HepG2 (cell line): Measurements from ENCODE around the gene PLK2. TPM values are rescaled to one million over a fixed set of nuclear protein-coding genes. Genes with fewer than 3 reads are reported as not detected.

Experiments used
- ETS1 ChIP-seq: sonication (generic); formaldehyde crosslinking; IDR thresholded peaks from 2 replicates; pipeline ENCODE4 v1.4.0; 2020; ENCODE audit warnings: missing genetic modification reagents
- JUND ChIP-seq: sonication (generic); formaldehyde crosslinking; IDR thresholded peaks from 2 replicates; pipeline ENCODE4 v1.8.0; 2022; ENCODE audit warnings: mild to moderate bottlenecking, missing genetic modification reagents
- MXD4 ChIP-seq: IDR thresholded peaks from 2 replicates; pipeline ENCODE4 v1.6.1; 2016; ENCODE audit warnings: mild to moderate bottlenecking, missing biosample characterization, missing genetic modification reagents
- SRSF1 ChIP-seq: fragments of 200-400 bp; formaldehyde crosslinking; optimal IDR thresholded peaks from 2 replicates; pipeline ENCODE3; 2017; ENCODE audit warnings: mild to moderate bottlenecking, low read depth, low read length, moderate library complexity
- TGIF2 ChIP-seq: IDR thresholded peaks from 2 replicates; pipeline ENCODE4 v1.6.1; 2016; ENCODE audit warnings: control low read depth, missing compliant biosample characterization
- THRA ChIP-seq: sonication (generic); formaldehyde crosslinking; IDR thresholded peaks from 2 replicates; pipeline ENCODE4 v1.4.0; 2020; ENCODE audit warnings: missing genetic modification reagents, borderline replicate concordance
- ZBTB21 ChIP-seq: sonication (generic); formaldehyde crosslinking; IDR thresholded peaks from 2 replicates; pipeline ENCODE4 v1.4.0; 2020; ENCODE audit warnings: missing genetic modification reagents
- ZFP37 ChIP-seq: sonication (generic); formaldehyde crosslinking; IDR thresholded peaks from 2 replicates; pipeline ENCODE4 v1.4.0; 2020; ENCODE audit warnings: missing genetic modification reagents, borderline replicate concordance
- ZKSCAN1 ChIP-seq: fragments of 150-350 bp; IDR thresholded peaks from 2 replicates; pipeline ENCODE4 v1.6.1; 2014; ENCODE audit warnings: low read length
- ZNF205 ChIP-seq: IDR thresholded peaks from 2 replicates; pipeline ENCODE4 v1.6.1; 2018; ENCODE audit warnings: missing biosample characterization, missing genetic modification reagents
- ZNF691 ChIP-seq: sonication (generic); formaldehyde crosslinking; IDR thresholded peaks from 2 replicates; pipeline ENCODE4 v1.4.0; 2020; ENCODE audit warnings: missing genetic modification reagents, low read depth, mild to moderate bottlenecking, borderline replicate concordance
- polyA plus RNA-seq, 8 experiments: library from polyadenylated mRNA; depleted of rRNA in 3 of 8; stranded (reverse) in 7 of 8; unstranded in 1 of 8; fragments of >200 nt; fragmentation: Illumina TruSeq in 4 of 8; extraction: Trizol in 4 of 8; gene quantifications; 2 replicates each; pipeline versions ENCODE4 v1.2.1 to v1.2.3, GENCODE V29; 2011 to 2016; ENCODE audit warnings: low read depth in 4 of 8, missing spikeins in 1 of 8, mixed read lengths in 1 of 8; ENCODE audit not compliant: insufficient read depth in 1 of 8
- total RNA-seq, 5 experiments: library from RNA; depleted of rRNA; stranded (reverse); fragments of >200 nt; fragmentation: Illumina TruSeq; extraction: Trizol; gene quantifications; 2 replicates each; pipeline ENCODE4 v1.2.3, GENCODE V29; 2016; ENCODE audit warnings: low read depth in 1 of 5
- TF ChIP-seq, protein P1 (sequence below): sonication (generic); formaldehyde crosslinking; IDR thresholded peaks from 2 replicates; pipeline ENCODE4 v1.5.0; 2020; ENCODE audit warnings: mild to moderate bottlenecking, missing genetic modification reagents, borderline replicate concordance
- TF ChIP-seq, protein P2 (sequence below): sonication (generic); formaldehyde crosslinking; IDR thresholded peaks from 2 replicates; pipeline ENCODE4 v1.5.0; 2020; ENCODE audit warnings: mild to moderate bottlenecking, missing genetic modification reagents

The PLK2 gene
- total and polyA plus RNA-seq, 2 of the 13 experiments (the other 11 are each of a cell fraction or from before 2014, with no cell fraction given): 9.6 to 29.6 TPM

DNA sequence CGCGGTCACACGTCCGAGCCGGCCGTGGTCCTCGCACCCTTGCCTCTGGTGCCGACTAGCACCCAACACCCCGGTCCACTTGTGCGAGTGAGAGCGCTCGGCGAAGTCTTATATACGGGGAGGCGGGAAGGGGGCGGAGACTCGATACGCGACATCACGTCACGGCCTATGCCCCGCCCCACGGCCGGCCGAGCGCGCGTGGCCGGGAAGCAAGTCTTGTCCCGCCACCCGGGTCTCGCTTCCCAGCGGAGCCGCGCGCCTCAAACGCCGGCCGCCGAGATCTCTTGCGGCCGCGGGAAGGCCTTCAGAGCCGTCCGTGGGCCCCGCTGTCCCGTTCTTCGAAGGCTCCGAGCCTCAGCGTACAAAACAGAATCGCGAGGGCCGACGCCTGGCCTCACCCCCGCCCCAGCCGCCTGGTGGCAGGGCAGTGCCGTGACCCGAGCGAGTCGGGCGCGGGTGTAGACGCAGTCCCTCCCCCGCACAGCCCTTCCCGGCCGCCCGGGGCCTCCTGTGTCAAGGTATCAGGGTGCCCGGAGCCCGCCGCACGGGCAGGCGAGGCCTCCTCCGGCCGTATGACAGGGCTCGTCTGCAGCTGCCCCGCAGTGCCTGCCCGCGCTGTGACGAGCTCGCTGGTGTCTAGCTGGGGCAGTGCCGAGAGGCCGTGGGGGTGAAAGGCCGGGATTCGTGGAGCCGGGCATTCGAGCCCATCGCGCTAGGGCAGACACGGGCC, at the start of gene PLK2 (continued):
- TF ChIP-seq, protein P1, sequence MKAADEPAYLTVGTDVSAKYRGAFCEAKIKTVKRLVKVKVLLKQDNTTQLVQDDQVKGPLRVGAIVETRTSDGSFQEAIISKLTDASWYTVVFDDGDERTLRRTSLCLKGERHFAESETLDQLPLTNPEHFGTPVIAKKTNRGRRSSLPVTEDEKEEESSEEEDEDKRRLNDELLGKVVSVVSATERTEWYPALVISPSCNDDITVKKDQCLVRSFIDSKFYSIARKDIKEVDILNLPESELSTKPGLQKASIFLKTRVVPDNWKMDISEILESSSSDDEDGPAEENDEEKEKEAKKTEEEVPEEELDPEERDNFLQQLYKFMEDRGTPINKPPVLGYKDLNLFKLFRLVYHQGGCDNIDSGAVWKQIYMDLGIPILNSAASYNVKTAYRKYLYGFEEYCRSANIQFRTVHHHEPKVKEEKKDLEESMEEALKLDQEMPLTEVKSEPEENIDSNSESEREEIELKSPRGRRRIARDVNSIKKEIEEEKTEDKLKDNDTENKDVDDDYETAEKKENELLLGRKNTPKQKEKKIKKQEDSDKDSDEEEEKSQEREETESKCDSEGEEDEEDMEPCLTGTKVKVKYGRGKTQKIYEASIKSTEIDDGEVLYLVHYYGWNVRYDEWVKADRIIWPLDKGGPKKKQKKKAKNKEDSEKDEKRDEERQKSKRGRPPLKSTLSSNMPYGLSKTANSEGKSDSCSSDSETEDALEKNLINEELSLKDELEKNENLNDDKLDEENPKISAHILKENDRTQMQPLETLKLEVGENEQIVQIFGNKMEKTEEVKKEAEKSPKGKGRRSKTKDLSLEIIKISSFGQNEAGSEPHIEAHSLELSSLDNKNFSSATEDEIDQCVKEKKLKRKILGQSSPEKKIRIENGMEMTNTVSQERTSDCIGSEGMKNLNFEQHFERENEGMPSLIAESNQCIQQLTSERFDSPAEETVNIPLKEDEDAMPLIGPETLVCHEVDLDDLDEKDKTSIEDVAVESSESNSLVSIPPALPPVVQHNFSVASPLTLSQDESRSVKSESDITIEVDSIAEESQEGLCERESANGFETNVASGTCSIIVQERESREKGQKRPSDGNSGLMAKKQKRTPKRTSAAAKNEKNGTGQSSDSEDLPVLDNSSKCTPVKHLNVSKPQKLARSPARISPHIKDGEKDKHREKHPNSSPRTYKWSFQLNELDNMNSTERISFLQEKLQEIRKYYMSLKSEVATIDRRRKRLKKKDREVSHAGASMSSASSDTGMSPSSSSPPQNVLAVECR (CRISPR knock-in tag): peak; percentile 66; the same call in 1 of the 2 replicates
- peak; percentile 27; the same call in 1 of the 2 replicates for TF ChIP-seq THRA (CRISPR knock-in tag)
- no peak for TF ChIP-seq MXD4
- TF ChIP-seq ZFP37 (CRISPR knock-in tag): no peak
- no peak; the same call in 1 of the 2 replicates for TF ChIP-seq TGIF2 (CRISPR knock-in tag)
- TF ChIP-seq ZBTB21: no peak
- TF ChIP-seq, protein P2, sequence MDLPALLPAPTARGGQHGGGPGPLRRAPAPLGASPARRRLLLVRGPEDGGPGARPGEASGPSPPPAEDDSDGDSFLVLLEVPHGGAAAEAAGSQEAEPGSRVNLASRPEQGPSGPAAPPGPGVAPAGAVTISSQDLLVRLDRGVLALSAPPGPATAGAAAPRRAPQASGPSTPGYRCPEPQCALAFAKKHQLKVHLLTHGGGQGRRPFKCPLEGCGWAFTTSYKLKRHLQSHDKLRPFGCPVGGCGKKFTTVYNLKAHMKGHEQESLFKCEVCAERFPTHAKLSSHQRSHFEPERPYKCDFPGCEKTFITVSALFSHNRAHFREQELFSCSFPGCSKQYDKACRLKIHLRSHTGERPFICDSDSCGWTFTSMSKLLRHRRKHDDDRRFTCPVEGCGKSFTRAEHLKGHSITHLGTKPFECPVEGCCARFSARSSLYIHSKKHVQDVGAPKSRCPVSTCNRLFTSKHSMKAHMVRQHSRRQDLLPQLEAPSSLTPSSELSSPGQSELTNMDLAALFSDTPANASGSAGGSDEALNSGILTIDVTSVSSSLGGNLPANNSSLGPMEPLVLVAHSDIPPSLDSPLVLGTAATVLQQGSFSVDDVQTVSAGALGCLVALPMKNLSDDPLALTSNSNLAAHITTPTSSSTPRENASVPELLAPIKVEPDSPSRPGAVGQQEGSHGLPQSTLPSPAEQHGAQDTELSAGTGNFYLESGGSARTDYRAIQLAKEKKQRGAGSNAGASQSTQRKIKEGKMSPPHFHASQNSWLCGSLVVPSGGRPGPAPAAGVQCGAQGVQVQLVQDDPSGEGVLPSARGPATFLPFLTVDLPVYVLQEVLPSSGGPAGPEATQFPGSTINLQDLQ (CRISPR knock-in tag): no peak
- TF ChIP-seq ZNF691: peak; percentile 56
- peak; percentile 100 for TF ChIP-seq ZNF205
- TF ChIP-seq SRSF1: no peak
- TF ChIP-seq ZKSCAN1: no peak
- TF ChIP-seq JUND: no peak
- TF ChIP-seq ETS1 (CRISPR knock-in tag): no peak
